ENCODE results near the gene MVD.

MVD gene

GRCh38 chr16:88624481-88624880 is 38.4 kb downstream of the MVD start:
- H3K9ac ChIP-seq (ENCODE audit: low read length): no peak overlapping the region
- H3F3A ChIP-seq (ENCODE audit: insufficient read depth): no peaks in the 10 kb centered on the region
- H3K9me2 ChIP-seq (replicated peaks; ENCODE audit: insufficient read depth, low read length): no peaks in the 10 kb centered on the region
- no peaks in the 10 kb centered on the region for H3K27me3 ChIP-seq (ENCODE audit: low read length)
- no peak overlapping the region for H2AFZ ChIP-seq (ENCODE audit: low read depth, low read length, severe bottlenecking)
- no peaks in the 10 kb centered on the region for H4K20me1 ChIP-seq (ENCODE audit: low read depth, low read length)
- H3K27ac ChIP-seq (ENCODE audit: low read depth, low read length): no peak overlapping the region
- no peaks in the 10 kb centered on the region for H3K36me3 ChIP-seq (ENCODE audit: low read length)
- no peak overlapping the region for H3K4me2 ChIP-seq (ENCODE audit: low read depth, low read length, poor library complexity, severe bottlenecking)
- no peak for TF ChIP-seq CTCF (IDR thresholded peaks at IDR 0.05; ENCODE audit: insufficient read depth, low read length, poor library complexity, severe bottlenecking)
- TF ChIP-seq EZH2phosphoT487 (conservative IDR thresholded peaks at IDR 0.05; ENCODE audit: low read length): no peak
- no peaks in the 10 kb centered on the region for H3K9me3 ChIP-seq (ENCODE audit: insufficient read depth, low read length)
- H3K4me3 ChIP-seq (ENCODE audit: insufficient read depth, low read length, poor library complexity, severe bottlenecking): no peak overlapping the region
- no peaks in the 10 kb centered on the region for H3K79me2 ChIP-seq (ENCODE audit: insufficient read depth, low read length)

- H4K20me1 ChIP-seq (ENCODE audit: low read depth, low read length): no peaks in the 10 kb centered on the region
- no peak overlapping the region for H3K4me3 ChIP-seq (ENCODE audit: insufficient read depth, low read length, poor library complexity, severe bottlenecking)
- H3F3A ChIP-seq (ENCODE audit: insufficient read depth): no peaks in the 10 kb centered on the region
- no peaks in the 10 kb centered on the region for H3K9me2 ChIP-seq (replicated peaks; ENCODE audit: insufficient read depth, low read length)
- H3K9me3 ChIP-seq (ENCODE audit: insufficient read depth, low read length): no peaks in the 10 kb centered on the region
- H3K9ac ChIP-seq (ENCODE audit: low read length): no peak overlapping the region
- no peak overlapping the region for H3K27ac ChIP-seq (ENCODE audit: low read depth, low read length)
- no peak overlapping the region for H3K4me2 ChIP-seq (ENCODE audit: low read depth, low read length, poor library complexity, severe bottlenecking)
- no peaks in the 10 kb centered on the region for H3K27me3 ChIP-seq (ENCODE audit: low read length)
- no peaks in the 10 kb centered on the region for H3K36me3 ChIP-seq (ENCODE audit: low read length)
- TF ChIP-seq EZH2phosphoT487 (conservative IDR thresholded peaks at IDR 0.05; ENCODE audit: low read length): no peak
- no peak for TF ChIP-seq CTCF (IDR thresholded peaks at IDR 0.05; ENCODE audit: insufficient read depth, low read length, poor library complexity, severe bottlenecking)
- H3K79me2 ChIP-seq (ENCODE audit: insufficient read depth, low read length): no peaks in the 10 kb centered on the region
- H2AFZ ChIP-seq (ENCODE audit: low read depth, low read length, severe bottlenecking): no peak overlapping the region
These were observed 39.0 kb downstream of the MVD start for GRCh38 chr16:88623858-88624257.

DNA sequence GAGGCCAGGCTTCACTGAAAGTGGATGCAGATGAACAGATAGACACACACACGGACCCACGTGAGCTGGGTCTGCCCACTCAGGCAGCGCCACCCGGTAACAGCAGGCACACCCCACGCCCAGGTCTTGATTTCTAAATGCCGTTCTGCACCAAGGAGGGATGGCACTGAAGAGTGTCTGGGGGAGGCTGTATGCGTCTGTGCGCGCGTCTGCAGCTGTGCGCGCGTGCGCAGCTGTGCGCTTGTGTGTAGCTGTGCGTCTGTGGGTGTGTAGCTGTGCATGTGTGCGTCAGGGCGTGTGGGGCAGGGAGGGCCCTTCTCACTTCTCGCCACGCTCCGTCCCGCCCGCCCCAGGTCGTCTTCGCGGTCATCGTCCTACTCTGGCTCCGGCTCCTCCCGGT is 40.0 kb downstream of the MVD start:
- H3K9me3 ChIP-seq (ENCODE audit: insufficient read depth, low read length): no peaks in the 10 kb centered on the region
- H3K4me2 ChIP-seq (ENCODE audit: low read depth, low read length, poor library complexity, severe bottlenecking): no peak overlapping the region
- H3K27ac ChIP-seq (ENCODE audit: low read depth, low read length): no peak overlapping the region
- H3K9me2 ChIP-seq (replicated peaks; ENCODE audit: insufficient read depth, low read length): no peaks in the 10 kb centered on the region
- H3K79me2 ChIP-seq (ENCODE audit: insufficient read depth, low read length): no peaks in the 10 kb centered on the region
- H3K9ac ChIP-seq (ENCODE audit: low read length): no peak overlapping the region
- TF ChIP-seq EZH2phosphoT487 (conservative IDR thresholded peaks at IDR 0.05; ENCODE audit: low read length) (no peak), CTCF (IDR thresholded peaks at IDR 0.05; ENCODE audit: insufficient read depth, low read length, poor library complexity, severe bottlenecking) (no peak)
- no peaks in the 10 kb centered on the region for H3K36me3 ChIP-seq (ENCODE audit: low read length)
- no peak overlapping the region for H2AFZ ChIP-seq (ENCODE audit: low read depth, low read length, severe bottlenecking)
- no peaks in the 10 kb centered on the region for H4K20me1 ChIP-seq (ENCODE audit: low read depth, low read length)
- no peaks in the 10 kb centered on the region for H3K27me3 ChIP-seq (ENCODE audit: low read length)
- no peaks in the 10 kb centered on the region for H3F3A ChIP-seq (ENCODE audit: insufficient read depth)
- no peak overlapping the region for H3K4me3 ChIP-seq (ENCODE audit: insufficient read depth, low read length, poor library complexity, severe bottlenecking)

DNA sequence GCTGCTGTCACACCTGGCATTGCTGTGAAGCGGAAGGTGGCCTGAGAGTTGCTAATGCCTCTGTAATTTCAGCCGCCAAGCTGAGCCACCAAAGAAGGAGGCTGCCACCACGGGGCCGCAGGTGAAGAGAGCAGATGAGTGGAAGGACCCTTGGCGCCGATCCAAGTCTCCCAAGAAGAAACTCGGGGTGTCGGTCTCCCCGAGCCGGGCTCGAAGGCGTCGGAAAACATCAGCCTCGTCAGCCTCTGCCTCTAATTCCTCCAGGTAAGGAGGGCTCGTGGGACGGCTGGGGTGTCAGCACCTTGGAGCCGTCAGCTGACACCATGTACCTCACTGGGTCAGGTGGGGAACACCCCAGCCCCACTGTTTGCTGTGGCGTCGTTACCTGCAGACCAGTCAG is 40.8 kb downstream of the MVD start:
- Histone ChIP-seq H3K4me2 (ENCODE audit: low read depth, low read length, poor library complexity, severe bottlenecking) (no peak overlapping the region), H4K20me1 (ENCODE audit: low read depth, low read length) (no peaks in the 10 kb centered on the region), H3K79me2 (ENCODE audit: insufficient read depth, low read length) (no peaks in the 10 kb centered on the region), H2AFZ (ENCODE audit: low read depth, low read length, severe bottlenecking) (no peak overlapping the region), H3K9ac (ENCODE audit: low read length) (no peak overlapping the region), H3K9me2 (replicated peaks; ENCODE audit: insufficient read depth, low read length) (no peaks in the 10 kb centered on the region), H3K9me3 (ENCODE audit: insufficient read depth, low read length) (no peaks in the 10 kb centered on the region), H3K27me3 (ENCODE audit: low read length) (no peaks in the 10 kb centered on the region), H3K27ac (ENCODE audit: low read depth, low read length) (no peak overlapping the region), H3K36me3 (ENCODE audit: low read length) (no peaks in the 10 kb centered on the region), H3K4me3 (ENCODE audit: insufficient read depth, low read length, poor library complexity, severe bottlenecking) (no peak overlapping the region), H3F3A (ENCODE audit: insufficient read depth) (no peaks in the 10 kb centered on the region)
- TF ChIP-seq EZH2phosphoT487 (conservative IDR thresholded peaks at IDR 0.05; ENCODE audit: low read length) (no peak), CTCF (IDR thresholded peaks at IDR 0.05; ENCODE audit: insufficient read depth, low read length, poor library complexity, severe bottlenecking) (no peak)

Measured in SU-DHL-6 (cell line).